Small intestine (tissue), 7 donors: ENCODE data around the gene TNNC1. TPM values are rescaled to one million over a fixed set of nuclear protein-coding genes. Genes with fewer than 3 reads are reported as not detected.

Source experiments
- DNase-seq, 2 donors: peaks; one replicate each; pipeline versions ENCODE4 v3.0.0 to v3.0.0-alpha.2; 2013
- FAIRE-seq: peaks from 2 replicates; lab custom pipeline; 2012; peaks lifted over from hg19 to GRCh38; lab: Jason Lieb, UNC
- H3K27ac ChIP-seq, 3 donors: one replicate each; pipeline ENCODE4 v1.5.1; 2013; ENCODE audit warnings: low read length in 2 of 3, mild to moderate bottlenecking in 2 of 3, control low read depth in 1 of 3, inconsistent platforms in 1 of 3, low read depth in 1 of 3, moderate library complexity in 1 of 3
- H3K27me3 ChIP-seq, 3 donors: one replicate each; pipeline ENCODE4 v1.6.1; 2013; ENCODE audit warnings: low read length in 3 of 3, inconsistent platforms in 1 of 3; ENCODE audit not compliant: control insufficient read depth in 3 of 3, insufficient read depth in 3 of 3
- H3K36me3 ChIP-seq, 3 donors: one replicate each; pipeline ENCODE4 v1.6.1; 2013; ENCODE audit warnings: low read length in 3 of 3, inconsistent platforms in 1 of 3, low read depth in 1 of 3, mild to moderate bottlenecking in 1 of 3, moderate library complexity in 1 of 3; ENCODE audit not compliant: control insufficient read depth in 3 of 3, insufficient read depth in 2 of 3
- H3K4me1 ChIP-seq, 3 donors: one replicate each; pipeline ENCODE4 v1.6.1; 2013; ENCODE audit warnings: low read length in 2 of 3, inconsistent platforms in 1 of 3, low read depth in 1 of 3, mild to moderate bottlenecking in 1 of 3, moderate library complexity in 1 of 3; ENCODE audit not compliant: control insufficient read depth in 3 of 3, insufficient read depth in 2 of 3
- H3K4me3 ChIP-seq, 3 donors: one replicate each; pipeline ENCODE4 v1.5.1; 2013; ENCODE audit warnings: low read length in 3 of 3, control low read depth in 1 of 3, inconsistent platforms in 1 of 3, low read depth in 1 of 3, mild to moderate bottlenecking in 1 of 3, moderate library complexity in 1 of 3
- H3K9me3 ChIP-seq, 2 donors: one replicate each; pipeline ENCODE4 v1.6.1; 2013; ENCODE audit warnings: low read depth in 1 of 2, low read length in 1 of 2; ENCODE audit not compliant: control insufficient read depth in 2 of 2, insufficient read depth in 1 of 2
- WGBS, 3 donors: extraction: QIAGEN DNeasy Blood & Tissue Kit; methylation state at CpG; one replicate each; pipeline ENCODE4 v1.1.7; 2013; 5-methylcytosine and 5-hydroxymethylcytosine counted together
- polyA plus RNA-seq, 4 donors: library from polyadenylated mRNA; stranded (reverse) in 3 of 4; unstranded in 1 of 4; fragments of 200-250 nt in 3 of 4; fragments of 120-200 nt in 1 of 4; gene quantifications; one replicate each; pipeline versions ENCODE4 v1.2.1 to v1.2.3, GENCODE V29; 2013
- donor health status: healthy with polysubstance abuse.
- donor health status: control.
- donor health status: control.
- donor health status: Bipolar disorder and iron deficiency.
- donor health status: healthy.

The TNNC1 gene
- polyA plus RNA-seq, 4 donors: 0.79 to 110 (median 5.9) TPM

- WGBS, 3 donors: 96 to 97% (median 97%) methylated on average over 58 to 59 of the region's 59 CpGs
- H3K9me3 ChIP-seq: no peaks in the 10 kb centered on the region
- FAIRE-seq (no peak), DNase-seq (no peak)
- no peaks in the 10 kb centered on the region for H3K27me3 ChIP-seq
- no peaks in the 10 kb centered on the region for H3K4me1 ChIP-seq
- H3K27ac ChIP-seq: no peak overlapping the region
- H3K4me3 ChIP-seq: no peak overlapping the region
- H3K36me3 ChIP-seq: peaks cover 2 to 96% (median 22%) of the 10 kb centered on the region in 3 donors
Observed at GRCh38 chr3:52487788-52488691, 34.2 kb upstream of the TNNC1 start.

GRCh38 chr3:52487050-52487787 is 33.4 kb upstream of the TNNC1 start:
- Histone ChIP-seq H3K27me3 (no peaks in the 10 kb centered on the region), H3K36me3 (peaks cover under 1 to 96% (median 17%) of the 10 kb centered on the region in 3 donors), H3K4me1 (no peaks in the 10 kb centered on the region), H3K4me3 (no peak overlapping the region), H3K9me3 (no peaks in the 10 kb centered on the region), H3K27ac (no peak overlapping the region)
- FAIRE-seq (no peak), DNase-seq (no peak)
- 93 to 95% (median 94%) methylated on average over 26 to 31 of the region's 31 CpGs for WGBS, 3 donors

GRCh38 chr3:52484680-52485461 is 31.0 kb upstream of the TNNC1 start:
- WGBS, 3 donors: 82 to 90% (median 88%) methylated on average over 10 of the region's 10 CpGs
- no peaks in the 10 kb centered on the region for H3K9me3 ChIP-seq
- H3K4me1 ChIP-seq: no peaks in the 10 kb centered on the region
- FAIRE-seq (no peak), DNase-seq (no peak)
- H3K27ac ChIP-seq: no peak overlapping the region
- no peak overlapping the region for H3K4me3 ChIP-seq
- H3K27me3 ChIP-seq: no peaks in the 10 kb centered on the region
- H3K36me3 ChIP-seq: peaks cover 2 to 96% (median 19%) of the 10 kb centered on the region in 3 donors

GRCh38 chr3:52483577-52484381 is 29.9 kb upstream of the TNNC1 start:
- Histone ChIP-seq H3K27ac (no peak overlapping the region), H3K9me3 (no peaks in the 10 kb centered on the region), H3K36me3 (peaks cover 2 to 96% (median 17%) of the 10 kb centered on the region in 3 donors), H3K27me3 (no peaks in the 10 kb centered on the region), H3K4me3 (no peak overlapping the region), H3K4me1 (no peaks in the 10 kb centered on the region)
- FAIRE-seq (no peak), DNase-seq (no peak)
- WGBS, 3 donors: 81 to 94% (median 93%) methylated on average over 12 to 13 of the region's 13 CpGs

GRCh38 chr3:52483081-52483480 is 29.2 kb upstream of the TNNC1 start:
- peaks cover 2 to 96% (median 23%) of the 10 kb centered on the region in 3 donors for H3K36me3 ChIP-seq
- FAIRE-seq: no peak

GRCh38 chr3:52481819-52482521 is 28.1 kb upstream of the TNNC1 start:
- Histone ChIP-seq H3K4me1 (no peaks in the 10 kb centered on the region), H3K27me3 (no peaks in the 10 kb centered on the region), H3K4me3 (no peak overlapping the region), H3K27ac (no peak overlapping the region), H3K9me3 (no peaks in the 10 kb centered on the region), H3K36me3 (peaks cover 6 to 96% (median 28%) of the 10 kb centered on the region in 3 donors)
- DNase-seq (no peak), FAIRE-seq (no peak)
- 88 to 91% (median 91%) methylated on average over 23 of the region's 23 CpGs for WGBS, 3 donors

More at GRCh38 chr3:52483081-52483480, 29.2 kb upstream of the TNNC1 start:
- Histone ChIP-seq H3K4me1 (no peaks in the 10 kb centered on the region), H3K9me3 (no peaks in the 10 kb centered on the region), H3K27me3 (no peaks in the 10 kb centered on the region), H3K27ac (no peak overlapping the region), H3K4me3 (no peak overlapping the region)
- DNase-seq: no peak
- 88 to 91% (median 89%) methylated on average over 14 of the region's 14 CpGs for whole genome bisulfite sequencing, 3 donors
